MCF 10A (cell line): ENCODE results near the gene AVPI1. TPM values are rescaled to one million over a fixed set of nuclear protein-coding genes. Genes with fewer than 3 reads are reported as not detected.

Experiments used
- BruUV-seq: library from RNA; stranded (reverse); fragments of 400-500 nt; replicated peaks from 2 replicates; lab custom pipeline; 2021; lab: Mats Ljungman, UMichigan
- CTCF ChIA-PET: fragments of 300-600 bp; sonication (Branson Sonifier 250); formaldehyde crosslinking; extraction: SDS; loops from one replicate; lab custom pipeline; 2021; ENCODE audit warnings: antibody characterized with exemption, inconsistent platforms; lab: Yijun Ruan, JAX
- POLR2A ChIA-PET: fragments of 300-600, 350-650 bp; sonication (Branson Sonifier 250); formaldehyde crosslinking; extraction: SDS; loops from one replicate; lab custom pipeline; 2020; ENCODE audit warnings: antibody characterized with exemption, inconsistent platforms; lab: Yijun Ruan, JAX
- DNase-seq: peaks from one replicate; pipeline ENCODE4 v3.0.0-alpha.2; 2018; ENCODE audit not compliant: unreplicated experiment
- H3K27ac Mint-ChIP-seq: one replicate; pipeline ENCODE4 v1.8.0; 2022; ENCODE audit warnings: mild to moderate bottlenecking, low read depth, mixed read lengths; ENCODE audit not compliant: unreplicated experiment
- H3K27me3 Mint-ChIP-seq: one replicate; pipeline ENCODE4 v1.8.0; 2022; ENCODE audit warnings: mixed read lengths; ENCODE audit not compliant: insufficient read depth, unreplicated experiment
- H3K36me3 Mint-ChIP-seq: one replicate; pipeline ENCODE4 v1.8.0; 2022; ENCODE audit warnings: mild to moderate bottlenecking, moderate library complexity, mixed read lengths; ENCODE audit not compliant: insufficient read depth, unreplicated experiment
- H3K4me1 Mint-ChIP-seq: one replicate; pipeline ENCODE4 v1.8.0; 2022; ENCODE audit warnings: mixed read lengths; ENCODE audit not compliant: insufficient read depth, unreplicated experiment
- H3K4me3 Mint-ChIP-seq: one replicate; pipeline ENCODE4 v1.8.0; 2022; ENCODE audit warnings: mild to moderate bottlenecking, moderate library complexity, mixed read lengths; ENCODE audit not compliant: unreplicated experiment
- H3K9me3 Mint-ChIP-seq: one replicate; pipeline ENCODE4 v1.8.0; 2022; ENCODE audit warnings: mixed read lengths; ENCODE audit not compliant: unreplicated experiment
- intact Hi-C: fragments of 100-400 bp; cut with micrococcal nuclease; formaldehyde crosslinking; loops from 2 replicates; pipeline ENCODE4 v1.14.1; 2022
- total RNA-seq: library from RNA; stranded (reverse); gene quantifications from 2 replicates; pipeline ENCODE4 v1.2.3, GENCODE V29; 2022
- TF ChIP-seq, protein P1 (sequence below): fragments of 200-600 bp; IDR thresholded peaks from one replicate; pipeline ENCODE4 v1.8.0; 2022; ENCODE audit warnings: antibody characterized with exemption, mild to moderate bottlenecking; ENCODE audit not compliant: unreplicated experiment

The AVPI1 gene
- total RNA-seq, 1 experiment from 2014 or later: 305 TPM

DNA sequence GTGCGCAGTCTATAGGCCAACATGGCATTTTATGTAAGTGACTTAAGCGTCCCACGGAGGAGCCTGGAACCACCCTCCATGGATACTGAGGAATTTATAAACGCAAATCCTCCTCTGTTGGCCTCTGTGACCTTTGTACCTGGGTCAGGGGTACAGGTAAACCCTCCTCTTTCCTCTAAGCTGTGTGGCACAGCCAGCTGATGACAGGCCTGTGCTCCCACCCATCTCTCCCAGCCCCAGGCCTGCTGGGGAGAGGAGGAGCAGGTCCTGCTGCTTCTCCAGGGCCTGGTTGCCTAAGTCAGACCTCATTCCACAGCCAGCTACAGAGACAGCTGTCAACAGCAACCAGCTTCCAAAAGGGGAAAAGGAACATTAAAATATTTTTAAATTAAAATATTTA, 5.0 kb downstream of the AVPI1 start:
- ChIA-PET CTCF (interaction anchor here (0.5 to 11.1 kb wide), 11 partner anchors 8 to 1753 kb away, joined by 3 to 113 read pairs (median 5); partner anchors contain the start of gene ANKRD2), POLR2A (interaction anchor here (1.3 to 24.4 kb wide), 8 partner anchors 7 to 110 kb away, joined by 4 to 915 read pairs (median 34); partner anchors contain the start of genes ANKRD2, MARVELD1 and ZFYVE27)
- no TSS peak for BruUV-seq
- H3K27me3 Mint-ChIP-seq: no peaks in the 10 kb centered on the region
- H3K36me3 Mint-ChIP-seq: peaks cover 94% of the 10 kb centered on the region
- H3K4me3 Mint-ChIP-seq: peak overlapping the region; percentile 91
- H3K9me3 Mint-ChIP-seq: no peaks in the 10 kb centered on the region
- no peak overlapping the region for H3K27ac Mint-ChIP-seq
- intact Hi-C loops: no loop called here
- peaks cover 18% of the 10 kb centered on the region for H3K4me1 Mint-ChIP-seq
- no peak for DNase-seq
- TF ChIP-seq, protein P1, sequence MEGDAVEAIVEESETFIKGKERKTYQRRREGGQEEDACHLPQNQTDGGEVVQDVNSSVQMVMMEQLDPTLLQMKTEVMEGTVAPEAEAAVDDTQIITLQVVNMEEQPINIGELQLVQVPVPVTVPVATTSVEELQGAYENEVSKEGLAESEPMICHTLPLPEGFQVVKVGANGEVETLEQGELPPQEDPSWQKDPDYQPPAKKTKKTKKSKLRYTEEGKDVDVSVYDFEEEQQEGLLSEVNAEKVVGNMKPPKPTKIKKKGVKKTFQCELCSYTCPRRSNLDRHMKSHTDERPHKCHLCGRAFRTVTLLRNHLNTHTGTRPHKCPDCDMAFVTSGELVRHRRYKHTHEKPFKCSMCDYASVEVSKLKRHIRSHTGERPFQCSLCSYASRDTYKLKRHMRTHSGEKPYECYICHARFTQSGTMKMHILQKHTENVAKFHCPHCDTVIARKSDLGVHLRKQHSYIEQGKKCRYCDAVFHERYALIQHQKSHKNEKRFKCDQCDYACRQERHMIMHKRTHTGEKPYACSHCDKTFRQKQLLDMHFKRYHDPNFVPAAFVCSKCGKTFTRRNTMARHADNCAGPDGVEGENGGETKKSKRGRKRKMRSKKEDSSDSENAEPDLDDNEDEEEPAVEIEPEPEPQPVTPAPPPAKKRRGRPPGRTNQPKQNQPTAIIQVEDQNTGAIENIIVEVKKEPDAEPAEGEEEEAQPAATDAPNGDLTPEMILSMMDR: no peak

DNA sequence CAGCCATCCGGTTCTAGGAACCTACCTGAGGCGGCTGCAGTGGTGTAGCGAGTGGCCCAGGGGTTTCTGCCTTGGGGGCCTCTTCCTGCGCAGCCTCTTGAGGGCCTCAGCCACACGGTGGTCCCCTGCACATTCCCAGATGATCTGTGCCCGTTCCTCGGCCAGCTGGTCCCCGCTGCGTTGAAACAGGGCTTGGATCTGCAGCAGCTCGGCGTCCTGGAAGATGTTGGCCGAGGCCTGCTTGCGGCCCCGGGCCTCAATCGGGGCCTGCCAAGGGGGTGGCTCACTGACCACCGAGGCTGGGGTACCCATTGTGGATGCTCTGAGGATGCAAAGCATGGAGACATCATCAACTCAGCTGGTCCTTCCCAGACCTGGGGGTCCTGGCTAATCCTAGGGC, 7.4 kb downstream of the AVPI1 start:
- ChIA-PET POLR2A (interaction anchor here (0.7 to 24.4 kb wide), 9 partner anchors 10 to 87 kb away, joined by 3 to 915 read pairs (median 6); partner anchors contain the start of genes AVPI1, MARVELD1 and PI4K2A), CTCF (interaction anchor here (0.6 to 8.1 kb wide), 7 partner anchors 10 to 107 kb away, joined by 3 to 49 read pairs (median 5); partner anchors contain the start of genes ANKRD2 and MARVELD1)
- BruUV-seq: no TSS peak
- no peak for DNase-seq
- no peak overlapping the region for H3K27ac Mint-ChIP-seq
- no peaks in the 10 kb centered on the region for H3K27me3 Mint-ChIP-seq
- TF ChIP-seq, protein P1: no peak
- peaks cover 22% of the 10 kb centered on the region for H3K4me1 Mint-ChIP-seq
- no peak overlapping the region for H3K4me3 Mint-ChIP-seq
- intact Hi-C loops: no loop called here
- no peaks in the 10 kb centered on the region for H3K9me3 Mint-ChIP-seq
- peaks cover 95% of the 10 kb centered on the region for H3K36me3 Mint-ChIP-seq

DNA sequence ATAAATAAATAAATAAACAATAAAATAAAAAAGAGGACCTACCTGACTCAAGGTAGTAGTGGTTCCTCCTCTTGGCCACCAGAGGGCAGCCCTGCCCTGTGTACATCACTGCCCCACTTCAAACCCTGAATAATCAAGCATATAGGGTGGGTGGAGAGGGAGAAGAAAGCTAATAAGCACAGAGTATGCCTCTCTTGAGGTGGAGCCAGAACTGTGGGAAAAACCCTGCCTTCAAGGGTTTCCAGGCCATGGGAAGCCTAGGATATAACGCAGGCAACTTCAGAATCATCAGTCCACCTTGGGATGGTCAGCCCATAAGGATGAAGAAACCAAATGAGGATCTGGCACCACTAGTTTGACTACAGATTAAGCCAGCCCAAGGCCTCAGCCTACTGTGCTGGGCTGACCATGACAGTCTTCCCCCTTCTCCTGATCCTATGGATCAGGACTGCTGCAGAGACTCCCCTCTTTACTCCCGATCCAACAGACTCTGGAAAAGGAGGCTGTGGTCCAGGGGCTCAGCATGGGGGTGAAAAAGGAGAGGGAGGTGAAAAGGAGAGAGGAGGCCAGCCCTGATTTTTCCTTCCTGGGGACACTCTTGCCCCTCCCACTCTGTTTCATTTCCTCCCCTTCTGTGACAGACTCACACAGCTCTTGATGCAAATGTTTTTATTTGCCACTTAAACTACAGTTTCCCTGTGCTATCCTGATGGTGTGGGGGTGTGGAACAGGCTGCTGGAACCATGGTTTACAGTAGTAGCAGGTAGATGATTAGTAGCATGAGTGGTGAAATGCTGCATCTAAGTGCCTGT, 10.1 kb downstream of the AVPI1 start:
- Mint-ChIP-seq H3K4me1 (peaks cover 18% of the 10 kb centered on the region), H3K36me3 (peaks cover 95% of the 10 kb centered on the region), H3K4me3 (no peak overlapping the region), H3K9me3 (no peaks in the 10 kb centered on the region), H3K27me3 (no peaks in the 10 kb centered on the region), H3K27ac (peak overlapping the region; percentile 31)
- BruUV-seq: no TSS peak
- TF ChIP-seq, protein P1: peak; percentile 82
- peak; percentile 67 for DNase-seq
- ChIA-PET CTCF (interaction anchor here (0.5 to 8.1 kb wide), 21 partner anchors 8 to 1981 kb away, joined by 3 to 49 read pairs (median 4); partner anchors contain the start of genes AVPI1, MARVELD1 and ZFYVE27), POLR2A (interaction anchor here (0.6 to 24.4 kb wide), 12 partner anchors 7 to 399 kb away, joined by 3 to 915 read pairs (median 6); partner anchors contain the start of genes AVPI1, MARVELD1, PI4K2A and ZFYVE27)
- intact Hi-C loops: loop anchor here (1.0 kb wide), 3 partner anchors 8 to 54 kb away; no protein-coding TSS in a partner anchor

DNA sequence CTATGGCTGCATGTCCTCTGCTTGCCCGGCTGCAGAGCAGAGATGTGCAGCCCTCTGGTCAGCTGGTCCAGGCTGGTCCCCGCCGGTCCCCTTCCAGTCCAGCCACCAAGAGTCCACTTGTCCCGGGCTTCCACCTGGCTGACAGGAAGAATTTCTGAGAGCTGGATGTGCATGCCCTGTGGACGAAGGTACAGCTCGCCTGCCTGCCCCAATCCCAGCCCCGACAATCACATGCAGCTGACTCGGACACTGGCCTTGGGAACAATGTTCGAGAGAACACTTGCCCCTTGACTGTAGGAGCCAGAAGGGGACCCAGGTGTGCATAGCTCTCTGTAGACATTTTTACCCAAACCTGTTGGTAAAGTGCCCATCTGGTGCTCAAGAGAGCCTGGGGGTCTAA, 11.8 kb downstream of the AVPI1 start:
- Mint-ChIP-seq H3K27me3 (no peaks in the 10 kb centered on the region), H3K4me1 (peaks cover 8% of the 10 kb centered on the region), H3K27ac (no peak overlapping the region), H3K4me3 (no peak overlapping the region), H3K36me3 (peaks cover 98% of the 10 kb centered on the region), H3K9me3 (no peaks in the 10 kb centered on the region)
- ChIA-PET POLR2A (interaction anchor here (0.6 to 24.4 kb wide), 11 partner anchors 9 to 61 kb away, joined by 3 to 915 read pairs (median 9); partner anchors contain the start of genes AVPI1, MARVELD1, PI4K2A and ZFYVE27), CTCF (interaction anchor here (0.6 to 8.1 kb wide), 7 partner anchors 12 to 269 kb away, joined by 3 to 49 read pairs (median 20); partner anchors contain the start of genes MARVELD1 and ZFYVE27)
- TF ChIP-seq, protein P1: no peak
- intact Hi-C loops: no loop called here
- BruUV-seq: no TSS peak
- no peak for DNase-seq
